NCI-H1694 treated with DMSO at 0.1 percent for 48 hours (cell line): ENCODE results near the gene HK1.
"Not testable (repeated sequence)": the region's sequence is repeated elsewhere in the genome, so short reads cannot be mapped to it uniquely, and the experiment has no call there.

Experiments used
- DNase-seq: peaks from one replicate; lab custom pipeline; 2025; lab: John Stamatoyannopoulos, UW

HK1 gene

DNA sequence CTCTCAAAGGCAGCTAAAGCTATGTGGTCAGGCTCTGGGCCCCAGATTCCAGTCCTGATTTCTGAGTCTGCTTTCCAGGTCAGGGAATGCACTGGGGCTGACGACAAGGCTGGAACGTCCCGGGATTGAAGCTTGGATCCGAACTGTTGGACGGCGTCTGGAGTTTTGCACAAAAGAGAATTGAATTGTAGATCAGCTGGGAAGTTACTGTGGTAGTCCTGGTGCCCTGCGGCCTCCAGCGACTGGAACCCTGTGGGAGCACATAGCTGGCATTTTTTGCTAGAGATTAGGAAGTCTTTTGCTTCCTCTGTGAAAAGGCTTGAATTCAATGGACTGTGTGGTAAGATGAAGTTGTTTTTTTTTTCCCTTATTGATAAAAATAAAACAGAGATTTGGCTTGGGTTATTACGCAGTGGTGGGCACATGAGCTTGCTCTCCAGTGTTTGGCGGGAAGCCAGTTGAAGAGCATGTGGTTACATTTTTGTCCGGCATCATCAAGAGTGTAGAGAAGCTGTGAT, at the start of gene HK1:
Gene HK1 (plus strand): TSS at position 51 of the 518 bp plus-strand sequence.
- DNase-seq, result no peak

DNA sequence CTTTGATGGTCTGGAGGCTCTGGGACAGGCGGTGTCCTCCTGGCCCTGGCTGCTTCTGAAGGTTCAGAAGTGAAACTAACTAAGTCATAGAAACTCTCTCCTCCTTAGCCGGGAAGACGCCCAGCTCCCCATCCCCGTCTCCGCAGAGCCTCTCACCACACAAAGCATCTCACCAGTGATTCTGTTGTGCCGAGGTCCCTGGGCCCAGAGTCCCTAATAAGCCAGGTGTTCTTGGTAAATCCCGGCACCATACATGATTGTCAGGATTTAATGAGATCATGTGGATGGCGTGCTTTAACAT, 48.7 kb upstream of the HK1 start:
- DNase-seq, result no peak

DNA sequence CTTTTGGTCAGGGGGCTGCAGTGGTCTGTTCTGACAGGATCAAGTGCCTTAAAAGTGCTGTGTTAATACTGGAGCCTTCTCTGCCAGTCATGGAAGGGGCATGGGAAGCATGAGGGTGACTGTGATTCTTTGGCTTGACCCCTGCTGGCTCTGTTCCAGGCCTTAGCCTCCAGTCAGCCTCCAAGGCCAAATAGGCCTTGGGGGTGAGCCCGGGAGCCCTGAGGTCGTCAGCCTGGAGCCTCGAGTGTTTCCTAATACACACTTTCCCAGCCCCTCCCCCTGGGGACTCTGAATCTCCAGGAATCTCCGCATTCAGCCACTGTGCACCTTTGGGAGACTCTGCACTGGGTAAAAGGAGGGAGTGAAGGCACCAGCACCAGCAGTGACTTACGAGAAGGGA, 48.2 kb upstream of the HK1 start:
- DNase-seq, result no peak

DNA sequence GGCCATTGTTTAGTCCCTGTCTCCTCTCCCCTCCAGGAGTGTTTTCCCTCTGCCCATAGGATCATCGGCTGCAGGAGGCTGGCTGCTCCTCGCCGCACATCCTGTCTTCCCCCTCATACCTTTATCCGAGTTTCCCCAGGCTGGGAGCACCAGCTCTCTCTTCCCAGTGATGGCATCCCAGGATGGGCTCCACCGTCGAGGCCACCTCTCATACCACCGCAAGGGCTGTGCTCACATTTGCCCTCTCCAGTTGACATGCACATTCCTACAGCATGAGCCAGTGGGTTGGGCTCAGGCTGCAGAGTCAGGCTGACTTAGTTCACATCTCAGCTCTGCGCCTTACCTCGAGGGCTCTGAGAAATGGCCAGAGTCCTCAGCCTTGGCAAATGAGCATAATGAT, 46.0 kb upstream of the HK1 start:
- DNase-seq, result no peak

DNA sequence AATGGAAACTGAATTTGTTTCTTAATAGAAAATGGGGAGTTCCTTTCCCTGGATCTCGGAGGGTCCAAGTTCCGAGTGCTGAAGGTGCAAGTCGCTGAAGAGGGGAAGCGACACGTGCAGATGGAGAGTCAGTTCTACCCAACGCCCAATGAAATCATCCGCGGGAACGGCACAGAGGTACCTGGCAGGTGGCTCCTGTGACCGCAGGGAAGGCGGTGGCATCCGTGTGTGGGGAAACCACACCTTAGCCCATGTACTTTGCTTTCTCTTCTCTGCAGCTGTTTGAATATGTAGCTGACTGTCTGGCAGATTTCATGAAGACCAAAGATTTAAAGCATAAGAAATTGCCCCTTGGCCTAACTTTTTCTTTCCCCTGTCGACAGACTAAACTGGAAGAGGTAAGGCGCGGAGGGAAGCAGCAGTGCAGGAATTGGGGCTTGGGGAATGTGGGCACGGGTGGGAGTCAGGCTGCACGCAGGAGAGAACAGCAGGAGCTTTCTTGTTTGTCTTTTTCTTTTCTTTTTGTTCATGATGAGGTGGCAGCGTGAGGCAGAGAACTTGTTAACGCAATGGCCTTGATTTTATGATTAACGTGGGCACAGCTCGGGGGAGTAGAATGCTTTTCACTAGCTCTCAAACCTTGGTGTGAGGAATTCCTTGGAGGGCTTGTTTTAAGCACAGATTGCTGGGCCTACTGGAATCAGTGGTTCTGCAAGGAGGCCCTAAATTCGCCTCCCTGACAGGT, 45.4 kb upstream of the HK1 start:
- DNase-seq, result no peak

DNA sequence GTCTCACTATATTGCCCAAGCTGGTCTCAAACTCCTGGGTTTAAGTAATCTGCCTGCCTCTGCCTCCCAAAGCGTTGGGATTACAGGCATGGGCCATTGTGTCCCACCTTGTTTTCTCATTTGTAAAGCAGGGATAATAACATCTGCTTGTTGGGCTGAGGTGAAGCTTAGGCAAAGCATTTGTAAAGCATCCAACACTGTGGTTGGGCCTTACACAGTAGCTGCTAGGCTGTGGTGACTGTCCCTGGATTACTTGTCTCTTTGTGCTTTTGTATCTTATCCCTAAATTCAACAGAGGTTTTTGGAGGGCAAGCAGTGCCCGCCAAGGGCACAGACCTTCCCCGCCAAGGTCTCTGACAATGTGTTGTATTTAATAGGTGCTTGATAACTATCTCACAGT, 43.8 kb upstream of the HK1 start:
- no peak for DNase-seq

DNA sequence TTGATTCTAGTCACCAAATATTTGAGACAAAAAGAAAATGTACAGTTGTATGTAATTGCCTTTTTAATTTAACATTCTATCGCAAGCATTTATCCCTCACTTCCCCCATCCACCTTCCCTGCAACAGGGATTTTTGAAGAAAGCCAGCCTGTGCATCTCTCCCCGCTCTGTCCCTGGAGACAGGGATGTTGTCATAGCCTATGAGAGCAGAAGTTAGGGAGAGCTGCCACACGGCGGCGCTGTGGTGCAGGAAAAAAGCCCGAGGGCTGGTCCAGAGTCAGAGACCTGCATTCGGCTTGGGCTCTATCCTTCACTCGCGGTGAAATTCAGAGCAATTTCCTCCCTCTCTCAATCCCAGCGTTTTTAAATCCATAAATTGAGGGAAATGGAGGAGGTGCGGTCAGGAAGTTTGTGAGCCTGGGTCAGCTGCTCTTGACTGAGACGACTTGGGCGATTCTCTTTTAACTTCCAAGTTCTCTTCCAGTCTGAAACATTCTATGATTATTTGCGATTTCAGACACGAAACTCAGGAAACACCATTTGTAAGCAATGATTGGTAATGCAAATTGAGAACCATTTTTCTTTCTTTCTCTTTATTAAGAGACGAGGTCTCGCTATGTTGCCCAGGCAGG, 40.7 kb upstream of the HK1 start:
- peak; percentile 83 for DNase-seq

DNA sequence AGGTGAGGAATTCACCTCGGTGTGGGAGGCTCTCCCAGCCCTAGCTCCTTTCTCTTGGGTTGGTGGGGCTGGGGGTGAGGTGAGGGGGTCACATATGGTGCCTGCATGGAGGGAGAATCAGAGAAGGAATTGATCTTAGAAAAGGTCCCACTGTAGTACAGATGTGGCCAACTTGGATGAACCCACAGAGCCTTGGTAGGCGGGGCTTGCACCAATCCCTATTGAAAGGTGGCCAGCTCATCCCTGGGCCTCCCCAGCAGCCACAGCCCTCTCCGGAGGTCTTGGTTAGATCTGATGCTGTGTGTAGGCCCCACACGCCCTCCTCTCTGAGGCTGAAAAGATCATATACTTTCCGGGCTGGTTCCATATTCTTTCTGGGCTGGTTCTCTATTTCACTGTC, 39.2 kb upstream of the HK1 start:
- DNase-seq, result no peak

DNA sequence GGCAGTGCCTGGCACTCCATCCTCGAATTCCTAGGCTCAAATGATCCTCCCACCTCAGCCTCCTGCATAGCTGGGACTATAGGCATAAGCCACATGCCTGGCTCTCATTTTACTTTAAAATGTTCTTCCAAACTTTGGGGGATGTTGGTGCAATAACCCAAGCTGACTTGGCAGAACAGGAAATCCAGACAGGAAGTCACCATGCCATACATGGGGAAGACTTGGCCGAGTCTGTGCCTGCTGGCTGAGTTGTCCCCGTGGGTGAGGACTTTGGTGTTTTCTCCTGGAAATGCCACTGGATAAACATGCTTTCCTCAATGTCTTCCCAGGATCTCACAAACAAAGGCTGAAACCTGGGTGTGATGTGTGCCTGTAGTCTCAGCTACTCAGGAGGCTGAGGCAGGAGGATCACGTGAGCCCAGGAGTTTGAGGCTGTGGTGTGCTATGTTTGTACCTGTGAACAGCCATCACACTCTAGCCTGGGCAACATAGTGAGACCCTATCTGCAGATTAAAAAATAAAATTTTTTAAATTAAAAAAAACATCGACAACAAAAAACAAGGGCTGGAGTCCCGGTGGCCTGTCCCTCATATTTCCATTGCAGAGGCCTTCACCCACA, 38.4 kb upstream of the HK1 start:
- no peak for DNase-seq

DNA sequence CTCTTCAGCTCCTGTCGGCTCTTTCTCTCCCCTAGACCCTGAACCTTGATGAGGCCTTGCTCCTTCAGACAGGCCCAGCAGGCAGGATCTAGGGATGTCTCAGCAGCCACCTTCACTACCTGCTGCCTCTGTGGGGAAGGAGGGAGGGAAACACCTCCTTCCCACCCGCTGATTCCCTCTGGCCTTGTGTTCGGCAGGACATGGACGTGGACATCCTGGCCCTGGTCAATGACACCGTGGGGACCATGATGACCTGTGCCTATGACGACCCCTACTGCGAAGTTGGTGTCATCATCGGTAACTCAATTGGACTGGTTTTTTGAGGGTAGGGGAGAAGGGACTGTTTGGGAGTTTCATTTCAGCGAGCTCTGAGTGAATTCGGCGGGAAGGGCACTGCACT, 37.8 kb upstream of the HK1 start:
- no peak for DNase-seq

DNA sequence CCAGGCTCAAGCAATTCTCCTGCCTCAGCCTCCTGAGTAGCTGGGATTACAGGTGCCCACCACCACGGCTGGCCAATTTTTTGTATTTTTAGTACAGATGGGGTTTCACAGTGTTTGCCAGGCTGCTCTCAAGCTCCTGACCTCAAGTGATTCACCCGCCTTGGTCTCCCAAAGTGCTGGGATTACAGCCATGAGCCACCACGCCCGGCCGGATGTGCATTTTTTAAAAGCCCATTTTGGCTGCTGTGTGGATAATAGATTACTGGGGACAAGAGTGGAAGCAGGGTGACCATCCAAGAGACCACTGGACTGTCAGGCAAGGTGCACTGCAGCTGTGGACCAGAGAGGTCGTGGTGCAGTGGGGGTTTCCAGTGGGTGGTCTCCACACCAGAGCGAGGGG, 36.7 kb upstream of the HK1 start:
- no peak for DNase-seq

DNA sequence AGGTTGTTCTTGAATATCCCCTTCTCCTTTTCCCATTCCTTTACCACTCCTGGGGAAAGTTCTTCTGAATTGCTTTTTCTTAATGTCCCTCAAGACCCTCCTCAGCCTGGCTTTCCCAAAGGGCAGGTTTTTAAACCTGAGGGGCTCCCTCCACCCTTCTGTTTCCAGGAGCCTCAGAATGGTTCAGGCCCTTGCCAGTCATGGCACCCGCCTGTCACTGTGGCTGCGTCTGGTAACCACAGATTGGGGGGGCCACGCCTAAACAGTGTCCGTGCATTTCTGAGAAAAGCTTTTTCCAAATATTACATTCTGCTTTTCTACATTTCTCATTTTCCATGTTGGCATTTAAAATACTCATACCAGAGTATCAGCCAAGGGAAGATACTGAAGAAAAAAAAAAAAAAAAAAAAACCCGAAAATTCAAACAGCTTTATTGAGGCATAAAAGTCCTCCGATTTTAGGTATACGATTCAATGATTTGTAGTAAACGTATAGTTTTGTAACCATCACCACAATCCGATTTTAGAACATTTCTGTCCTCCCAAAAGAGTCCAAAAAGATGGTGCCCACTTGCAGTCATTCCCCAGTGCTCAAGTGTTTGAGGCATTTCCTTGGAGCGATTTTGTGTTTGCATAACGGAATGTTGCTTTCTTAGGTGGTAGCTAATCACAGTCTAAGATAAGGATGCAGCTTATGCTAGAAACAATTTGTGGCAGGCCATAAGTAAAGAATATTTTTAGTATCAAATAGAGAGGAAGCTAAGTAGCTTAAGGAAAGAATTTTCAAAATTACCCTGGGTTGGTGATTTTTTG, 36.0 kb upstream of the HK1 start:
- DNase-seq, result no peak

DNA sequence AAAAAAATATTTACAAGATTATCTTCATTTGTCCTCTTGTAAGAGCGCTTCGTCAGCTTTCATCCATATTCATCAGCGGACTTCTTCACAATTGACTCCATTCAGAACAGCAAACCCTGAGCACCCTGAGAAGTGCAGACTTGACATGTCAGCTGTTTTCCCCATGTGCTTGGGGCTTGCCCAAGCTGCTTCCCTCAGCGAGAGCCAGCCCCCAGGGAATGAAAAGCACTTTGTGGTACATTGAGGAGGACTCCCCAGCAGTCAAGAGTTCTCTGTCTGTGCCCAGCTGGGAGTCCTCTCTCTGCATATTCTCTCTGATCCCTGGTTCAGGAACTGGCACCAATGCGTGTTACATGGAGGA, 35.5 kb upstream of the HK1 start:
- DNase-seq, result no peak

DNA sequence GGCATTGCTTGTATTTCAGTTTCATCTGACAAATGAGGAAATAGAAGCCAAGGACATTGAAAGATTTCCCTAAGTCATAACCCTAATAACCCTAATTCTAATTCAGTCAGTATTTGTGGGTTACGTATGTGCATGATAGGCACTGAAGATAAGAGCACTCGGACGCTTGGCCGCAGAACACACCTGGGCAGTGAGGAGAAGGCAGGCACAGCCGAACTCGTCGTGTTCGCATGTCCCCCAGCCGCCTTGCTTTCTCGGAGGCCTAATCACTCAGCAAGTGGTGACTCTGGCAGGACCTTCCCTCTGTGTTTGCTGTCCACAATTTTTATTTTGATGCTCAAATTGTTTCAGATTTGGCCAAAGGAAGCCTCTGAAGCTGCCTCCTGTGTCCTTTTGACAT, 34.5 kb upstream of the HK1 start:
- DNase-seq, result no peak

DNA sequence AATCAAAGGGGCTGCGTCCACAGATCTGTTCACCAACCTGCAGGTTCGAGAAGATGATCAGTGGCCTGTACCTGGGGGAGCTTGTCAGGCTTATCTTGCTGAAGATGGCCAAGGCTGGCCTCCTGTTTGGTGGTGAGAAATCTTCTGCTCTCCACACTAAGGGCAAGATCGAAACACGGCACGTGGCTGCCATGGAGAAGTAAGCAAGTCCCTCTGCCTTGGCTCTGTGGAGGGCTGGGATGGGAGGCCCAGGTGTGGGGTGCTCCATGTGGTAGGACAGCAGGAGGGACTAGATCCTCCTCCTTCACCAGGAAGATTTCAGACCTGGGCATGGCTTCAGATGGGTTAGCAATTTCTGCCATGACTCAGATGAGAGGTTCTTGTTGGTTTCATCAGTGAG, 32.3 kb upstream of the HK1 start:
- no peak for DNase-seq

DNA sequence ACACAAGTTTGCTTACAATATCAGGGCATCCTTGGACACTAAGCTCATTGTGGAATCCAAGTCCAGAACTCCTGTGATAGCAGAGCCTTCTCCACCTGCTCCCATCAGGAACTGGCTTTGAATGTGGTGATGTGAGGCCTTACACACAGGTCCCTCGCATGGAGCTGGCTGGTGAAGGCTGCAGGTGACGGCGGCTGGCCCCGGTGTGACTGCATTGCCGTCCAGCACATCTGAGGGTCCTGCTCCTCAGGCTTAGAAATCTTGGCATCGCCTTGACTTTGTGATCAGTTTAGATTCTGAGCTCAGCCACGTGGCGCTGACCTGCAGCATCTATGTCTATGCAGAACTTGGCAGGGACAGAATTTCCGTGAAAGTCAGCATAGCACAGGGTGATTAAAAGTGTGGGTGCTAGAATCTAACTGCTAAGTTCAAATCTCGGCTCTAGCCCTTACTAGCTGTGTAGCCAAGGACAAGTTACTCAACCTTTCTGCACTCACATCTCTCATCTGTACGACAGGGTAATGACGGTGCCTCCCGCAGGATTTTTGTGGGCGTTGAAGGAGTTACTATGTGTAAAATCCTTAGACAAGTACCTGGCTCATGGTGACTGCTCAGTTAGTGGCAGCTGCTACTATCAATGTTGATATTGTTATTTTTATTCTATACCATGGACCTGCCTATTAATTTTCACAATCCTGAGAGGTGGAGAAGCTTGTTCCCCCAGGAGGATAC, 31.5 kb upstream of the HK1 start:
- no peak for DNase-seq

DNA sequence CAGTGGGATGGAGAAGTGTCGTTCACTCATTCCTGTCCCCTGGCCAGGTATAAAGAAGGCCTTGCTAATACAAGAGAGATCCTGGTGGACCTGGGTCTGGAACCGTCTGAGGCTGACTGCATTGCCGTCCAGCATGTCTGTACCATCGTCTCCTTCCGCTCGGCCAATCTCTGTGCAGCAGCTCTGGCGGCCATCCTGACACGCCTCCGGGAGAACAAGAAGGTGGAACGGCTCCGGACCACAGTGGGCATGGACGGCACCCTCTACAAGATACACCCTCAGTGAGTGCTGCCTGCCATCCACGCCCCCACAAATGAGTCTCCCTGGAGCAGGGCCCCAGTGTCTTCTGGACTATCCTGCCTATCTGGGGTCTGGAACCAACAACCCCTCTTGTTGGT, 31.0 kb upstream of the HK1 start:
- DNase-seq, result no peak

DNA sequence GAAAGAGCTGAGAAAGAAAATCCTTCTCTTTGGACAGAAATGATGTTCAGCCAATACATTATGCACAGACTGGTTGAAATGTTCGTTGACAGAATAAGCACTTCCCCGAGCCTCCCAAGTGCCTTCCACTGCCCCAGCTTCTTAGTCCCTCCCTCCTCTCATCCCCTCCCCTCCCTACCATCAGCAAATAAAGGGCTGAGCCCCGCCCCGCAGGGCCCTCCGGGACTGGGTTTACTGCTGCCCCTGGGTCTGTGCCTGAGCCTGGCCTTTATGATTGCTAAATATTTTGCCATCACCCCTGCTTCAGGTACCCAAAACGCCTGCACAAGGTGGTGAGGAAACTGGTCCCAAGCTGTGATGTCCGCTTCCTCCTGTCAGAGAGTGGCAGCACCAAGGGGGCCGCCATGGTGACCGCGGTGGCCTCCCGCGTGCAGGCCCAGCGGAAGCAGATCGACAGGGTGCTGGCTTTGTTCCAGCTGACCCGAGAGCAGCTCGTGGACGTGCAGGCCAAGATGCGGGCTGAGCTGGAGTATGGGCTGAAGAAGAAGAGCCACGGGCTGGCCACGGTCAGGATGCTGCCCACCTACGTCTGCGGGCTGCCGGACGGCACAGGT, 30.1 kb upstream of the HK1 start:
- DNase-seq, result no peak

DNA sequence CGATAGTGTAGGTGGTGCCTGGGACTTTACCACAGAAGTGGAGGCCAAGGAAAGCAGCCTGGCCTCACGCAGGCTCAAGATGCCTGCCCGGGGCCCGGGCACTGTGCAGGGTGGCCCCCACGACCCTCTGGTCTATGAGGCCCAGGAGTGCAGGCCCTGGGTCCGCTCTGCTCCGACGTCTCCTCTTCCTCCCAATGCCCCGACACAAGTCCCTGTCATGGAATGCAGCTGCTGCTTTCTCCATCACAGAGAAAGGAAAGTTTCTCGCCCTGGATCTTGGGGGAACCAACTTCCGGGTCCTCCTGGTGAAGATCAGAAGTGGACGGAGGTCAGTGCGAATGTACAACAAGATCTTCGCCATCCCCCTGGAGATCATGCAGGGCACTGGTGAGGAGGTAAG, 28.3 kb upstream of the HK1 start:
- no peak for DNase-seq

DNA sequence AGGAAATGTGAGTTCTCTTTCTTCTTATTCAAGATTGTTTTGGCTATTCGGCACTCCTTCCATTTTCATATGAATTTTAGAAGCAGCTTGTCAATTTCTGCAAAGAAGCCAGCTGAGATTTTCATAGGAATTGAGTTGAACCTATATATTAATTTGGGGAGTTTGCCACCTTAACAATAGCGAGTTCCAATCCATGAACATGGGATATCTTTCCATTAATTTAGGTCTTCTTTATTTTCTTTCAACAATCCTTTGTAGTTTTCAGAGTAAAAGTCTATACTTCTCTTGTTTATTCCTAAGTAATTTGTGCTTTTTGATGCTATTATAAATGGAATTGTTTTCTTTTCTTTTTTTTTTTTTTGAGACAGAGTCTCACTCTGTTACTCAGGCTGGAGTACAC, 26.9 kb upstream of the HK1 start:
- DNase-seq, result not testable (repeated sequence)

DNA sequence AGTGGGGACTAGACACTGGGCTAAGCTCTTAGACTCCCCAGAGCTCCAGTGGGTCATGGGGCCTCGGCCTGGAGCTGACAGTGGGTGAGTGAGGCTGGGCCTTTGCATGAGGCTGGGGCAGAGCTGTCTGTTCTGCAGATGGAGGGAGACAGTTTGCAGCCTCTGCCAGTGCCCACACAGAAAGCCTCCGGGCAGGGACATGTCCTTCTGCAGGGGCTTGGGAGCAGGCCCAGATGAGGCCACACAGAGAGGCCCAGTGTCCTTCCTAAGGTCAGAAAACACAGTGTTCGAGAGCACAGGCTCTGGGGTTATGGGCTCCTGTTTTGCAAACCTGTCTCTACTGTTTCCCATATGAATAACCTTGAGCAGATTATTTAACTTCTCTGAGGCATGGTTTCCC, 25.1 kb upstream of the HK1 start:
- no peak for DNase-seq

DNA sequence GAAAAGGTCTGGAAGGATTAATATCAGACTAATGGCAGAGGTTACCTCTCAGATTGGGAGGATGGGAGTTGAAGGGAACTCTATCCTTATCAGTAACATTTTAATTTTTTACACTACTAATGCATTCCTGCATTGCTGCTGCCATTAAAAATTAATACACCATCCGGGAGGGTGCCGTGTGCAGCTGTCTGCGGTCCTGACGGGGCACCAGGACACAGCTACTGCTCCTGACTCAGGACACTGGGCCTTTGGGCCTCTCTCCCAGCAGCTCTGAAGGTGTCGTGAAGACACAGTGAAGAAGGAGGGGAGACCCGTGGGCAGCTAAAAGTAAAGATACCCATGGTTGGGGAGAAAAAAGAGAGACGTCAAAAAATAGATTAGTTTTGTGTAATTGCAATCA, 23.4 kb upstream of the HK1 start:
- no peak for DNase-seq
